ENCODE results near the gene MROH9.

DNA sequence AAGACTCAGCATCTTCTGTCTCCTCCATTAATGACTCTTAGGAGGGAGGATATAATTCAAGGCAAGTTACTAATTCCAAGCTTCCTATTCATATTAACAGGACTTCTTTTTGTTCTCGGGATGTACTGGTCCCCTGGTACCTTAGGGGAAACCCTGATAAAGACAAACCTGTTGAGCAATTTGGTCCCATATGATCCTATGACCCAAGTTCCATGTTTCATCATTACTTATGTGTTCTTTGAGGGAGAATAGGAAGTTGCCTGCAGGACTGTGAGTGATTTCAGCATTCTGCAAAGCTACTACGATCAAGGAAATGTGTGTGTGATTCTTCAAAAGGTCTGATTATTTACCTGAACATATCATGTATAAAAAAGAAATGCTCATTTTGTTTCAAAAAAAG, 149.5 kb downstream of the MROH9 start:
- TF ChIP-seq EZH2 (IDR thresholded peaks at IDR 0.05; ENCODE audit: borderline replicate concordance, low read length) = no peak
- TF ChIP-seq, protein P1, sequence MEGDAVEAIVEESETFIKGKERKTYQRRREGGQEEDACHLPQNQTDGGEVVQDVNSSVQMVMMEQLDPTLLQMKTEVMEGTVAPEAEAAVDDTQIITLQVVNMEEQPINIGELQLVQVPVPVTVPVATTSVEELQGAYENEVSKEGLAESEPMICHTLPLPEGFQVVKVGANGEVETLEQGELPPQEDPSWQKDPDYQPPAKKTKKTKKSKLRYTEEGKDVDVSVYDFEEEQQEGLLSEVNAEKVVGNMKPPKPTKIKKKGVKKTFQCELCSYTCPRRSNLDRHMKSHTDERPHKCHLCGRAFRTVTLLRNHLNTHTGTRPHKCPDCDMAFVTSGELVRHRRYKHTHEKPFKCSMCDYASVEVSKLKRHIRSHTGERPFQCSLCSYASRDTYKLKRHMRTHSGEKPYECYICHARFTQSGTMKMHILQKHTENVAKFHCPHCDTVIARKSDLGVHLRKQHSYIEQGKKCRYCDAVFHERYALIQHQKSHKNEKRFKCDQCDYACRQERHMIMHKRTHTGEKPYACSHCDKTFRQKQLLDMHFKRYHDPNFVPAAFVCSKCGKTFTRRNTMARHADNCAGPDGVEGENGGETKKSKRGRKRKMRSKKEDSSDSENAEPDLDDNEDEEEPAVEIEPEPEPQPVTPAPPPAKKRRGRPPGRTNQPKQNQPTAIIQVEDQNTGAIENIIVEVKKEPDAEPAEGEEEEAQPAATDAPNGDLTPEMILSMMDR (conservative IDR thresholded peaks at IDR 0.05 in 1 of 2, IDR thresholded peaks at IDR 0.05 in 1 of 2; ENCODE audit: extremely low read depth in 1 of 2, insufficient read depth in 1 of 2, low read depth in 1 of 2, low read length in 2 of 2) = no peak
